GM10266 (cell line): ENCODE results near the gene SUCLG2.

ENCODE experiments used
- DNase-seq: peaks from one replicate; pipeline ENCODE4 v3.0.0; 2012; ENCODE audit errors: extremely low spot score
- CTCF ChIP-seq: IDR thresholded peaks from 2 replicates; pipeline ENCODE4 v1.5.1; 2012; ENCODE audit warnings: mild to moderate bottlenecking, low read depth; ENCODE audit not compliant: control insufficient read depth, insufficient read depth; ENCODE audit errors: missing control alignments

Gene SUCLG2

GRCh38 chr3:67346081-67346480 is 308.3 kb downstream of the SUCLG2 start:
- no peak for DNase-seq

GRCh38 chr3:67335813-67336212 is 318.6 kb downstream of the SUCLG2 start:
- DNase-seq = no peak
- TF ChIP-seq CTCF = no peak

More at GRCh38 chr3:67346081-67346480, 308.3 kb downstream of the SUCLG2 start:
- TF ChIP-seq CTCF = no peak

GRCh38 chr3:67334588-67334987 is 319.8 kb downstream of the SUCLG2 start:
- no peak for TF ChIP-seq CTCF
- DNase-seq = no peak

DNA sequence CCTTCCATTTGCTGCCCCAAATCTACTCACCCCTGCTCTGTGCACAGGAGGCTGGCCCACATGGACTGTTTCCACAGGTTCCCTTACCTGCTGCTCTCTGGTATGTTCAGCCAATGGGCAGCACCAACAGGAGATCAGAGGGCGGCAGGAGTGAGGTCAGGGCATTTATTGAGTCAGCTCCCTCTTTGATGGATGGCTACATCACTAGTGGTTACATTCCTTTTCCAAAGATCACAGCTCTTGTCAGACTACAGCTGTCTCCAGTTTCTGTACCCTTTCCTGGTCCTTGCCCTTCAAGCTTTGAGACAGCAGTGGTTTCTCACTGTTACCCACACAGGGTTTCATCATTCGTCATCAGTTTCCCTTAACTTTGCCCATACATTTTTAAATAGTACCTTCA is 325.1 kb downstream of the SUCLG2 start:
- no peak for DNase-seq
- no peak for TF ChIP-seq CTCF

GRCh38 chr3:67327582-67327981 is 326.8 kb downstream of the SUCLG2 start:
- no peak for TF ChIP-seq CTCF
- DNase-seq = no peak

- DNase-seq = no peak
- TF ChIP-seq CTCF = no peak
Measured at GRCh38 chr3:67325231-67325630, 329.2 kb downstream of the SUCLG2 start.
